ENCODE data around the gene PRRC2B. TPM values are rescaled to one million over a fixed set of nuclear protein-coding genes. Genes with fewer than 3 reads are reported as not detected.

The PRRC2B gene
- total RNA-seq, 1 experiment from 2014 or later: 170 TPM

- Histone ChIP-seq H3K4me1 (ENCODE audit: control insufficient read depth in 1 of 2, insufficient read depth in 2 of 2, low read length in 2 of 2) (peaks cover 30 to 46% of the 10 kb centered on the region in 2 experiments), H2AFZ (ENCODE audit: low read depth, low read length, poor library complexity, severe bottlenecking) (no peak overlapping the region), H3K9me3 (ENCODE audit: control insufficient read depth in 1 of 2, insufficient read depth in 1 of 2, low read depth in 1 of 2, low read length in 2 of 2) (no peaks in the 10 kb centered on the region), H3K79me2 (ENCODE audit: insufficient read depth, low read length) (peaks cover 99% of the 10 kb centered on the region), H3K36me3 (ENCODE audit: control insufficient read depth in 1 of 2, insufficient read depth in 2 of 2, low read length in 2 of 2) (no peaks in the 10 kb centered on the region; a peak in 1 of 4 replicates), H3K27ac (ENCODE audit: low read depth, low read length) (no peak overlapping the region), H3K27me3 (ENCODE audit: insufficient read depth, low read length) (no peaks in the 10 kb centered on the region), H4K20me1 (ENCODE audit: insufficient read depth) (peaks cover 58% of the 10 kb centered on the region; the same call in 1 of the 2 replicates), H3K9me2 (ENCODE audit: insufficient read depth) (no peaks in the 10 kb centered on the region), H3K9ac (ENCODE audit: low read length) (no peak overlapping the region), H3K4me3 (replicated peaks in 1 of 2; ENCODE audit: low read depth in 1 of 2, low read length in 2 of 2) (no peak overlapping the region), H3K4me2 (ENCODE audit: low read length) (no peak overlapping the region)
- intact Hi-C loops (cut with micrococcal nuclease): no loop called here
- ATAC-seq (no peak), DNase-seq (ENCODE audit: low read depth, low spot score) (no peak)
- BruUV-seq (replicated peaks): no TSS peak
- no peak for TF ChIP-seq EGR1 (IDR thresholded peaks at IDR 0.05; ENCODE audit: low read depth)
- no peak for TF ChIP-seq CEBPB (IDR thresholded peaks at IDR 0.05; ENCODE audit: low read depth)
- no peak for TF ChIP-seq ATF3 (IDR thresholded peaks at IDR 0.05)
- CTCF ChIA-PET: no interaction called here
- RAD21 ChIA-PET (ENCODE audit: low non-redundant PET in 1 of 2, low total read pairs in 2 of 2, uncharacterized antibody in 2 of 2, unreplicated experiment in 2 of 2): no interaction called here
- POLR2A ChIA-PET: no interaction called here
Measured at GRCh38 chr9:131399972-131400371, 6.1 kb downstream of the PRRC2B start.

- H3K4me3 ChIP-seq (replicated peaks in 1 of 2; ENCODE audit: low read depth in 1 of 2, low read length in 2 of 2): no peak overlapping the region
- no peaks in the 10 kb centered on the region; a peak in 1 of 4 replicates for H3K36me3 ChIP-seq (ENCODE audit: control insufficient read depth in 1 of 2, insufficient read depth in 2 of 2, low read length in 2 of 2)
- intact Hi-C loops (cut with micrococcal nuclease): no loop called here
- RAD21 ChIA-PET (ENCODE audit: low non-redundant PET in 1 of 2, low total read pairs in 2 of 2, uncharacterized antibody in 2 of 2, unreplicated experiment in 2 of 2): no interaction called here
- POLR2A ChIA-PET: interaction anchor here (0.6 kb wide), 1 partner anchor 8 kb away, joined by 3 read pairs; no protein-coding TSS in a partner anchor
- H3K27me3 ChIP-seq (ENCODE audit: insufficient read depth, low read length): no peaks in the 10 kb centered on the region
- H3K4me1 ChIP-seq (ENCODE audit: control insufficient read depth in 1 of 2, insufficient read depth in 2 of 2, low read length in 2 of 2): peaks cover 29 to 46% of the 10 kb centered on the region in 2 experiments
- peaks cover 99% of the 10 kb centered on the region for H3K79me2 ChIP-seq (ENCODE audit: insufficient read depth, low read length)
- DNase-seq (ENCODE audit: low read depth, low spot score) (no peak), ATAC-seq (no peak)
- H3K27ac ChIP-seq (ENCODE audit: low read depth, low read length): no peak overlapping the region
- H3K9me3 ChIP-seq (ENCODE audit: control insufficient read depth in 1 of 2, insufficient read depth in 1 of 2, low read depth in 1 of 2, low read length in 2 of 2): no peaks in the 10 kb centered on the region
- H4K20me1 ChIP-seq (ENCODE audit: insufficient read depth): peaks cover 60% of the 10 kb centered on the region; the same call in 1 of the 2 replicates
- no peak overlapping the region for H2AFZ ChIP-seq (ENCODE audit: low read depth, low read length, poor library complexity, severe bottlenecking)
- H3K9me2 ChIP-seq (ENCODE audit: insufficient read depth): no peaks in the 10 kb centered on the region
- no peak overlapping the region for H3K9ac ChIP-seq (ENCODE audit: low read length)
- H3K4me2 ChIP-seq (ENCODE audit: low read length): no peak overlapping the region
- no TSS peak for BruUV-seq (replicated peaks)
- CTCF ChIA-PET: no interaction called here
- TF ChIP-seq ZNF274 (IDR thresholded peaks at IDR 0.05; ENCODE audit: low read depth, low read length) (no peak), ATF3 (IDR thresholded peaks at IDR 0.05) (no peak), CEBPB (IDR thresholded peaks at IDR 0.05; ENCODE audit: low read depth) (no peak), CTCF (IDR thresholded peaks at IDR 0.05 in 2 of 3, conservative IDR thresholded peaks at IDR 0.05 in 1 of 3; ENCODE audit: borderline replicate concordance in 1 of 3, insufficient read depth in 1 of 3, low read depth in 2 of 3, low read length in 2 of 3) (no peak), POLR2A (IDR thresholded peaks at IDR 0.05; ENCODE audit: borderline replicate concordance, extremely low read depth, insufficient read depth, insufficient read length) (no peak), MAX (IDR thresholded peaks at IDR 0.05) (no peak), POLR2AphosphoS5 (IDR thresholded peaks at IDR 0.05; ENCODE audit: low read depth, low read length) (no peak), ZBTB33 (IDR thresholded peaks at IDR 0.05; ENCODE audit: extremely low read depth, insufficient replicate concordance, low read length) (no peak), RAD21 (IDR thresholded peaks at IDR 0.05; ENCODE audit: low read depth) (no peak), SRF (IDR thresholded peaks at IDR 0.05; ENCODE audit: low read depth) (no peak), SP1 (IDR thresholded peaks at IDR 0.05; ENCODE audit: low read depth) (no peak), SIN3A (IDR thresholded peaks at IDR 0.05; ENCODE audit: low read depth) (no peak), CBX3 (IDR thresholded peaks at IDR 0.05; ENCODE audit: low read depth) (no peak)
Measured at GRCh38 chr9:131400627-131401026, 6.7 kb downstream of the PRRC2B start.

Measured in HCT116 (cell line).